ENCODE results near the gene PIR.

The PIR gene

DNA sequence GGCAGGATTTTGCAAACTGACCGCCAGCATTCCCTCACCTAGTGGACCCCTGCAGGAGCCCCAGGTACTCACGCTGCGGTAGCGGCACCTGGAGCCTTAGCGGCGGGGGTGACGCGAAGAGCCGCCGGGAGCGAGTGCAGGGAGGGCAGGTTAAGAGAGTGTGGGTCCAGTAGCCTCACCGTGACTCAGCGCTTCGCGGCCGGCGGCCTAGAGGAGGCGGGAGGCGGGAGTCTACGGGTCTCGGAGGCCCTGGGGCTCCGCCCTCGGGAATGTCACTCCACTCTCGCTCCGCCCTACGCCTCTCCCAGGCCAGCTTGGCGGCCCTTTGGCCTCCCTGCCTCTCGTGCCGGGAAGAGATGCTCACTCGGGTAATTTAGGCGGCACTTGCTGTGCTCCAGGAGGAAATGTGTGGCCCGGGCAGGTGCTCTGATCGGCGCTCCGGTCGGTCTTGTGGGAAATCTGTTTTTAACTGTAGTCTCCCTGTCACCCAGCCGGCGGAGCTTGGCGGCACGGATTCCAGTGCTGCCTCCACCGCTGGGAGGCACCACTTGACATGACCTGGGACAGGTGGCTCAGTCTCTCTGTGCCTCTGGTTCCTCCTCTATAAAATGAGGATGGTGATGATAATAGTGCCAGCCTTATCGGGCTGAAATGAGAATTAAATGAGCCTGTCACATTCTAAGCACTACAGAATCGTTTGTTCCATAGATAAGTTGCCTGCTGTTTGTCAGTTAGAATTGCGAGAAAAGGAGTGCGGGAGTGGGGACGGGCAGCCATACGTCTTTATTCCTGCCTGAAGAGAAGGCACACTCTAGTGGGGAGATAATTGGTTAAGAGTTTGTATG is at the start of gene PIR:
PIR (minus strand) TSS at position 216 of the 845 bp plus-strand sequence. CDS start 2,076 bp downstream, outside the sequence.
- DNase-seq = peak; percentile 82

DNA sequence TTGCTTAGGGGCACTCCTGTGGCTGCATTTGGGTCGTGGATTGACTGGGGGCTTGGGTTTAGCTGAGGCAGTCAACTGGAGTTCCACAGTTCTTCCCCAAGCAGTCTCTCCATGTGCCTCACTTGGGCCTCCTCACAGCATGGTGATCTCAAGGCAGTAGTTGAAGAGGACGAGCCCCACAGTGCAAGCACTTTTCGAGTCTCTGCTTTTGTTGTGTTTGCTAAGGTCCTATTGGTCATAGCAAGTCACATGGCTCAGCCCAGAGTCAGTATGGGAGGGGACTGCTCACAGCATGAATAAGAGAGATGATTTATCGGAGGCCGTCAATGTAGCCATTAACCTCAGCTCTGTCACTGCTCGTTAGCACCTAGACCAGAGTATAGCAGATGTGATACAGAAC is 37.2 kb upstream of the PIR start:
- DNase-seq = no peak

DNA sequence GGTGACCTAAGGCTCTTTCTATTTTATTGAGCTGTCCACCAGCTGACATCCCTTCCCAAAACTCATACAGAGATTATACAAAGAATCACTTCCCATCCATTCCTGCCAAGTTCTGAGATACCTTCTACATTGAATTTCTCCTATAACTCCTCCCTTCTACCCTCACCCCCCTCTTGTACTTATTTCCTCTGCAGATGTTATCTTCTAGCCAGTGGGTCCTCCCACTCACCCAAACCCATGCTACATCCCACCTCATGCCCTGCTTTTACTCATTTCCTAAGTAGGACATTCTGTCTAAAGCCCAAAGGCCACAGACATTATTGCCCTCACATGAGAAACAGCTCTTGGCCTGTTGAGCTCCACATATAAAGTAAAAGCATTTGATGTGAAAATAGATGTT is 36.0 kb upstream of the PIR start:
- no peak for DNase-seq

DNA sequence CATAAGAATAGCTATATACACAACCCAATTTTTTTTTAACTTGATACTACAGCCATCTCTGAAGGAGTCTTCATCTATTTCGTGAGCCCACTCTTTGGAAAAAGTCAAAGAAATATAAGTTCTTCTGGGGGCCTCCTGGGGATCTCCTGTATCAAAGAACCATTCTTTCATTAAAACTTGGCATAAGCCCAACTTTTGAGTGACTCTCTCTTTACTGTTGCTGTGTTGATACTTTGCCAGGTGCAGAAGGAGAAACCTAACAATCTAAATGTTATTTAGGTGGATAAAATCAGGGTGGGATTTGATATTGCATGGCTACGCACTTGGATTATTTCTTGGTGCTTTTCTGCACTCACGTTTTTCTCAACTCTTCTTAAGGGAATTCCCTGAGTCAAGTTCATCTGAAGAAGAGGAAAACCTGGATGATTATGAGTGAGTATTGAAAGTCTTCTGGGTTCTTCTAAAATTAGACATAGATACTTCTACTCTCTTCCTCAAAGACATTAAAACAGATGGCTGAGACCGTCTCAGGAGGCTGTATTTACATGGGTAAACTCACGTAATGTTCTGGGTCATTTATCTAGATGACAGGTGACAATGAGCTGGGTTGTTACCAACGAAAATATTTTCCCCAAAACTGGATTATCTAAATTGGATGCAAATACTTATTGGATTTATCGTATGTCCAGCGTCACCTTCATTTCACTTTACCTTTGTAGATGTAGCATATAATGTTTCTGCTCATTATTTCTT is 32.7 kb upstream of the PIR start:
- no peak for DNase-seq

DNA sequence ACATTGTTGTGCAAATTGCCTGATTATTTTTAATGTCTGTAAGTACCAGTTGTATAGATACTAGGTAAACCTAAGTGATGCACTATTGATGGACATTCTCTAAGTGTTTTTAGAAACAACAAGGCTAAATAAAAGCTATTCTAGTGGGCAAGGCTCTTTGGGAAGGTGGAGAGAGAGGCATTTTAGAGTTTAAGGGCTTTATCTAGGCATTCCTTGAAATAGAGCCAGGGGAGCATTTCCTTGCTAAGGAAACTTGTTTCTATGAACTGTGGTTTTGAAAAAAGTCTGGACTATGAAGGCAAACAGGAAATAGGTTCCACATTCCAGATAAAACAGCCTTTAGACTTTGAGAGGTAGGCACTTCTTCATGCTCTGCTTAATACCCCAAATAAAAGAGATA is 31.3 kb upstream of the PIR start:
- DNase-seq = no peak

DNA sequence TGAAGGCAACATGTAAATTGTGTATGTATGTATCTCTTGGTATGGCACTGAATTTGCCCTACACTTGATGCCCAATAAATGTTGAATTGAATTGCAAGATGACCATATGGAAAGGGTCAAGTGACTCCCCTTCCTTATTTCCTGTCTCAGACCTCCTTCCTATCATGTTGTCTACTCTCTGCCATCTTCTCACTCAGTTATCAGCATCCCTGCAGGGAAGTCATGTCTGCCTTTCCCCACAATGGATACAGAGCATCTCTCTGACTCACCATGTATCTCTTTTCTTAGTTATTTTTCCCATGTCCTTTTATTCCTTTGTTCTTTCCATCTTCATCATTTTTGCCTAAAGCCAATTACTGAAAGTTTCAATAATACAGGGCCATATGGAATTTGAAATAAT is 30.0 kb upstream of the PIR start:
- no peak for DNase-seq

DNA sequence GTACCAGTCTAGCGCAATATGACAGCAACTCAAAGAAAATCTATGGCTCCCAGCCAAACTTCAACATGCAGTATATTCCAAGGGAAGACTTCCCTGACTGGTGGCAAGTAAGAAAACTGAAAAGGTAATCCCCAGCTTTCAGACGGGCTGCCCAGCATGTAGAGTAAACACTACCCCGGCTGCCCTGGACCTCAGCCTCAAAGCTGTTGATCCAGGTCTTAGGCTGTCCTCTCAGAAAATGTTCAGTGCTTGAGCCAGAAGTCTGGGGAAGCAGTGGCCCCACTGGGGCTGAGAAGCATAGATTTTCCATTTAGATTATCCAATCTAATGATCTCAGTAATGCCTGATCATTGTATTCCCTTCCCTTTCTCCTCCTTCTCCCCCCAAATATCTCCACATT is 29.3 kb upstream of the PIR start:
- no peak for DNase-seq

DNA sequence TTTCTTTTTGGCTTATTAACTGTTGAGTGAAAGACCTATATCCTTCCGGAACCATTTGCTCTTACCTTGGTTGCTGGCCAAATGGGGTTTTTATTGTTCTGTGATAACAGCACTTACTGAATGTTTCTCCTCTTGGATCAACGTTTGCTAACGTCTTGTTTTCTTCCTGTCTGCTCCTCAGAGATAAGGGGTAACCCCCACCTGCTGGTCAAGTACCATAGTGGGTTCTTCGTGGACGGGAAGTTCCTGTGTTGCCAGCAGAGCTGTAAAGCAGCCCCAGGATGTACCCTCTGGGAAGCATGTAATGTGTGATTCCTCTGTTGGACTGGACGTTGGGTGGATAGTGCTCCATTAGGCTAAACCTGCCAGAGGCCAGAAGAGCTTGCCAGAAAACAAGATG is 22.8 kb upstream of the PIR start:
- DNase-seq = no peak

DNA sequence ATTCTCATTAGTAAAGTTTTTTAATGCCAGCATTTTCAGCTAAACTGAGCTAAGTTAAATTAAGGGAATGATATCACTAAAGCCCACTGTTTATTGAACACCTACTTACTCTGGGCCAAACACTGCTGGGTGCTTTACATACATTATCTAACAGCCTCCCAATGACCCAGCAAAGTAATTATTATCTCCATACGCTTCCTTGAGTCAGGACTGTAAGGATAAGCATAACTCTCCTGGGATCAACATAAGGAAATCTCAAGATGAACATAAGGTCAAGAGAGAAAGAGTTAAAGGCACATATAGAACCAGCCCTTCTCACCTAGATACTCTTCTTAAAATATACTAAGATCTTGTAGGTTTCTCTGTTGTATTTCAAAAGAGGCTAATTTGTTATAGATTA is 21.1 kb upstream of the PIR start:
- DNase-seq = no peak

DNA sequence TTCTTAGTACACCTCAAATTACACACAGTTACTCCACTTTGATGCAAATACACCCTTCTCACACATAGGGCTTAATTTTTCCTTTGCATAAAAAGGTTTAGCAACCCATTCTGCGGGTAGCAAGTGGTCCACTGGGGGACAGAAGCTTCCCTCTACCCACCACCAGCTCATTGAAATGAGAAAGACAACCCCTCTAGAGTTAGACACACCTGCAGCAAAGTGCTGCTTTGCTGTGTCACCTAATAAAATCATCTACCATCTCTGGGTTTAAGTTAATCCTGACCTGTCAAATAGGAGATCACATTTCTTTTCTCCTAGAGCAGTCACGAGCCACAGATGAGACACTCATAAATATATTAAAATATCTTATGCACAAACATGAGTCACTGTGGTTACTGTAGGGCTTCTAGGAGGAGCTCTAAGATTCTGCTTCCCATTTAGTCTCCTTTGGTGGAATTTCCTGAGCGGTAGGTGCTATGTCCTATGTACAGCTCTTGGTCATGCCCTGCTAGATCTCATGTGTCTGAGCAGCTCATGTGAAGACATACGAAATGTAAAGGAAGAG is 19.4 kb upstream of the PIR start:
- no peak for DNase-seq

DNA sequence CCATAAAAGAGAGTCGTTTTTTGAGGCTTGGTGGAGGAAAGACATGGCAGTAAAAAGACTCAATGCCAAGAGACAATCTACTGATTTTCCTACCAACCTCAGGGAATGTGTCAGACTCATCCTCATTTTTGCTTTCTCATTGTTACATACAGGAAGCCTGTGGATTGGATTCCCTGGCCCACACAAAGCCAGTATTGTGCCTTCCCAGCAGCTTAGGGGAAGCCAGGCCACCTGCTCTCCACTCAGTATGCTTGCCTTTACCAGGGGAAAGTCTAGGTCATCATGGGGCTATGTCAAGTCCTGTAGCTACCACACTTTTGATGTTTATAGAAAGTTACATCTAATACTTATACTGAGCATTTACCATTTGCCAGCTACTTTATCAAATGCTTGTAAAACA is 18.4 kb upstream of the PIR start:
- DNase-seq = no peak

DNA sequence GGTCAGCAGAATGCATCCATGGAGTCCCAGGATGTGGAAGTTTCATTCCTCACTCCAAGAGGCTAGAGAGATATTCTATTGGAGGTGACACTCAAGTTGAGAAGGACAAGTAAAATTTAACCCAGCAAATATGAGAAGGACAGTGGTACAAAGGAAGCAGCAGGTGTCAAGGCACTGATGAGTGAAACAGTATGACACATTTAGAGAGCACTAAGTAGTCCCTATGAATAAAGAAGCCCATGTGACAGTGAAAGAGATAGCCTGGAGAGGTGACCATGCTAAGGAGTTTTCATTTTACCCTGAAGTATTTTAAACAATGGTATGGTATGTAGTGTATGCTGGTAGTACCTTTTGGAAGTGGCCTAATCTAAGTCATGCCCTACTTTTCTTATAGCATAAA is 16.7 kb upstream of the PIR start:
- DNase-seq = no peak

DNA sequence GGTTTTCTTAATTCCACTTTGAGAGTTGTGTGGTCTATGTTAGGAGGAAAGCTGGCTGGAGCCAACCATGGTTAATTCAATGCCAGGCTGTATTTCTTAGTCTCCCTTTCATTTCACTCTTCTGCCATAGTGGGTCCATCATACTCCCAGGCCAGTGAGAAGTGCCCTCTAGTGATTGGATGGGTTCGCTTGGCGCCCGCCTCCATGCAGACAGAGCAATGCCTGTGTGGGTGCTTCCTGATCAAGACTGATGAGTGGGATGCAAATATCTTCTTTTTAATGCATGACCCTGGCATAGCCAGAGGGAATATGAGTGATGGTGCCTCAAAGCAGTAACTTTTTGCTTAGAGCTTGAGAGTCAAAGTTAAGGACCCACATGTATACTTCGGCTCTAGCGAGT is 13.9 kb upstream of the PIR start:
- DNase-seq = no peak

DNA sequence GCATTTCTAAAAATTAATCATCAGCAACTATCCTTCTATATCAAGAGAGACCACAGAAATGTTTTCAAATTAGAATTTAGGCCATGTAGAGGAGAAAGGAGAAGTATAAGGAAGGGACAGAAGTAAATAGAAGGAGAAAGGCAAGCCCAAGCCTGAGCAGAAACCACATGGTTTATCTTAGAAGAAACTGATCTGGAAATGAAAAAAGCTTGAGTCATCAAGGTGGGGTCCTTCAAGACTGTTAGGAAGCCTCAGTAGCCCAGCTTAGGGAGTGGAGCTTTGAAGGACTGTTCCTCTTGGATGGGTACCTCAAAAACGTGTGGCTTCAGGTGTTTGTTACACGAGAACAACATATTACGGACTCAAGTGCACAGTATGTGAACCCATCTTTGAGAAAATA is 12.0 kb upstream of the PIR start:
- DNase-seq = no peak

DNA sequence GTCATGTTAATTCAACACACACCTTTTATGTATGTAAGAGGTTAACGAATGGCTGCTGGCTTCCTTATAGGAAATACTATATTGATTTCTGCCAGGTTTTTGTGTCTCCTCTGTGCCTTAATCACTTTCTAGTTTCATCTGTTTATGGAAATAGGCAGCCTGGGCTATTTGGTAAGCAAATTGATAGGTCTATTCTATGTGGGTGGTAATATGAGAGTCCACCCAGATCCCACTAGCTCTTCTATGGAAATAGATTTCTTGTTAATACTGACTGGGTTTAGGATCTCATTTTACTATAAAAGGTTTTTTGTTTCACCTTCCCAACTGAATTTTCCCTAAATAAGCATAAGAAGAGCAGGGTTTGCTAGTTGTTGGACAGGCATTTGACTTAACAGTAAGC is 11.5 kb upstream of the PIR start:
- DNase-seq = no peak

DNA sequence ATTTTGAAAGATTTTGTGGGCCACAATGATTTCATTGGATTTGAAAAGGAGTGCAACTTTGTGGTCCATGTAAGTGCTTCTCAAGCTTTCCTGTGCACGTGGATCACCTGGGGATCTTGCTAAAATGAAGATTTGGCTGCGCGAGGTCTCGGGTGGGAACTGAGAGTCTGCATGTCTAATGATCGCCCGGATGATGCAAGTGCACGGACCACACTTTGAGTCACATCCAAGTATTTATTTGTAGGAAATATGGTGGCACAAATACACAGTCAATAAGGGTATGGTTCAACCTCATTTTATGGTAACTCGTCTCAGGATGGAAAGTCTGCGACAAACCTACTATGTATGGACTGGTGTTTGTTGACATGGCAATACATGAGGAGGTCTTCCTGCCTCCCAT is 8.4 kb upstream of the PIR start:
- no peak for DNase-seq

DNA sequence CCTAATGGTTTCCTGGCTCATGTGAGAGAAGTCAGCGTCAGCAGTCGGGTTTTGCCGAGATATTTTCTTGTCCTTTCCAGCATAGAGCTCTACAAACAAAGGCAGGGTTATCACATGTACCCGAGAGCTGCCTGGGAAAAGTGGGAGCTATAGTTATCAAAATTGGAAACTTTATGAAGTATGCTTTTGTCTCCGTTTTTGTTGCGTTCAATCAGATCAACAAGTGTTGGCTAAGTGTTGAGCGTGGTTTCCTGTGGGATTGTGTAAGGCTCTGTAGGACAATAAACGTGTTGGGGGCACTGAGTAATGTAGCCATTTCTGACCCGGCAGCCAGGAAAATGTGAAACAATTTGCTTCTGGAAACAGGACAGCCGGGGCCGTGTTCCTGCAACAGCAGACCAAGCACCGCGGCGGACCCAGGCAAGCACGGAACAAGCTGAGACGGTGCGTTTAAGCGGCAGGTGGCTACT is 7.4 kb upstream of the PIR start, which contains the start of gene BMX:
BMX (plus strand) TSS at position 311 of the 470 bp plus-strand sequence. CDS start 7,547 bp downstream, outside the sequence.
- peak; percentile 43 for DNase-seq

DNA sequence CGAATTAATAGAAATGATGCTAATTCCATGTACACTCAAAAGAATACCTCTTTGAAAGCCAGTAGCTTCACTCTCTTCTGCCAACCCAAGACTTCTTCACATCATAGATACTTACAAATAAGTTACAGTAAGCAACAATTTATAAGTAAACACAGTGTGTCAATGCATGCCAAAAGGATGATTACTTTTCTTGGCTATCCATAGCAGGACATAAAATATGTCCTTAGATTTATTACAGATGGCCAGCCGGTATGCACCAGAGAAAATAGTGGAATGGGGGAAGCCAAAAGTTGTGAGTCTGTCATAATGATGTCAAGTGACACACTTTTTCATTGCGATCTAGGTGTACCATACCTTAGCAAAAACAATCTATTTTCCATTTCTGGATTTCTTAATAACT is 6.8 kb upstream of the PIR start:
- no peak for DNase-seq

DNA sequence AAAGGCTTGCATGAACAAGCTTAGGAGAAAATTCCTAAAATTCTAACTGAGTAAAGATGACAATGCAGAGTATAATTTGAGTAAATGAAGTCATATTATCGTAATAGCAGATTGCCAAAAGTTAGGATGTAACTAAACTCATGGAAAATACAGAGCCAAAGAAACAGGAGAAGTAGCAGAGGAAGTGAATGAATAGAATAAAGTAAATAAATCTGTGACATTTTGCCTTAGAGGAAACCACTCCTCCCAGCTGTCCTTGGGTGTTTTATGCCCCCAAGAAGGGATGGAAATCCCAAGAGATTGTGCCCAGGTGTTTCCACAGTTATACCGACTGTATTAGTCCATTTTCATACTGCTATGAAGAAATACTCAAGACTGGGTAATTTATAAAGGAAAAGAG is 5.6 kb upstream of the PIR start:
- DNase-seq = no peak

DNA sequence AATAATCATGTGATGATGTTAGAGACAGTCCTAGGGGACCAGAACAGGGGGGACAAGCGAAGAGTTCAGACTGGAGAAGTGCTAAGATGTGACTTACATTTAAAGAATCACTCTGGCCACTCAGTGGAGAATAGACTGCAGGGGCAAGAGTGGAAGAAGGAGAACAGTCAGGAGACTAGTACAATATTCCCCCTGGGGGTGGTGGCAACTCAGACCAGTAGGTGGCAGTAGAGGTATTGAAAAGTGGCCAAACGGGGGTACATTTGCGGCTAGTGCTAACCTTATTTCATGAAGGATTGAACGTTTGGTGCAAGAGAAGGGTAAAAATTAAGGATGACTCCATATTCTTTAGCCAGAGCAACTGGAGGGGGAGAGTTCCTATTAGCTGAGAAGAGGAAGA is 4.7 kb upstream of the PIR start:
- DNase-seq = no peak

DNA sequence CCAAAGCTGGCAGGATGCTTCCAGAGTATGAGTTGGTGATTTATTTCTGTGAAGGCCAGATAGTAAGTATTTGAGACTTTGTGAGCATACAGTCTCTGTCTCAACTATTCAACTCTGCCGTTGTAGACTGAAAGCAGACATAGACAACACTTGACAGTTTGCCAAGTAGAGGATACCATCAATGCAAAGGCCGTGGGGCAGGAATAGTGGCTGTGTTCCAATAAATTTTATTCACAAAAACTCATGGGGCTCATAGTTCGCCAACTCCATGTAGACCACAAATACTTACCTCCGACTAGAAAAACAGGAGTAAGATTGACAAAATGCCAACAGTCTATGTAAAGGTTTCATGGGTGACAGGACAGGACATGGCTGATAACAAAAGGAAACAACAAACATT is 3.7 kb upstream of the PIR start:
- DNase-seq = no peak

DNA sequence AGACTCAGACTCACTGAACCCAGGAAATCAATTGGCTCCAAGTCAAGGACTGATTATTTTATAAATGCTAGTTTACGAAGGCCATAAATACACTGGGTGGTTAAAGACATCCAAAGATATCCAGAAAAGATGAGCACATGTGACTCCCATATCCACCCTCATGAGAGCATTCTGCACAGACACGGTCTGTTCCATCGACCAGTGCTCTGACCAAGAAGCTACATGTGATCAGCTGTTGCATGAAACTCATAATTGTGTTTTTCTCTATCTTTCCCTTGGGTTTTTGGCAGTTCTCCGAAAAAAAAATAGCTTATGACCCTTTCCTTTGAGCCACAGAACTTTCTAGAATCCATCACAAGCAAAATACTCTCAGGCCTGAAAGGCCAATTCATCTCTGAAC is 2.7 kb upstream of the PIR start:
- DNase-seq = no peak

DNA sequence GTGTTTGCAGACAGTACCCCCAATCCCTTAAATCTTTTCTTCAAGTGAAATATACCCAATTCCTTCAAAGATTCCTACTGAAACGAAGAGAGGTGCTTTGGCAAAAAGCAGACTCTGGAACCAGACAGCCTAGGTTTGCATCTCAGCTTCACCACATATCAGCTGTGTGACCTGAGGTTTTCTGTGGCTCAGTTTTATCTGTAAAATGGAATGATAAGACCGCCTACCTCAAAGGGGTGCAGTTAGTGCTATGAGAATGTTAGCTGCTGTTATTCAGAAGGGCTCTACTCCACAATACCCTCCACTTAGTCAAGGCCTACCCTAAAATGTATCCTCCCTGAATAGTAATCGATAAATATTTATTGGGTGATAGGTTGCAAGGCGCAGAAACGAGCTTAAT is 664 bp downstream of the PIR start:
- DNase-seq = no peak

DNA sequence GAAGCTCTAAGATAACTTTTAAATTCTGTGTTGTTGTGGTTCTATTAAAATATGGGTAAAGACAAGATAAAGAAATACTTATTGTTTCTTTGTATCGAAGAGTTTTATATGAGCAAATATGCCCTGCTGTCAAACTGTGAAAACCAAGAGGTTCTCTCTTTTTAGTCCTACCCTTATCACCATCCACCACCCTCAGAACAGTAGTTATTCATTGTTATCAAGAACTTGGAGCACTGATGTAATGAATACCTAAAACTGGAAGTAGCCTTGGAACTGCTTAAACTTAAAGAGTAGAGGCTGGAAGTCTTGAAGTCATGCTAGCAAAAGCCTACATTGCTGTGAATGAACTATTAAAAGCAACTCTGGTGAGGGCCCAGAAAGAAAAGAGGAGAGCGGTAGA is 9.2 kb downstream of the PIR start:
- no peak for DNase-seq
